GM06990 (cell line): ENCODE data around the gene PTPRD.

Source experiments
- DNase-seq: peaks from one replicate; pipeline ENCODE4 v3.0.0-alpha.2; 2011; ENCODE audit not compliant: insufficient read length; ENCODE audit errors: extremely low read depth
- H3K27me3 ChIP-seq: replicated peaks from 2 replicates; pipeline ENCODE4 v1.6.0; 2011; ENCODE audit warnings: low read length; ENCODE audit not compliant: control insufficient read depth, insufficient read depth
- H3K36me3 ChIP-seq: 2 replicates; pipeline ENCODE4 v1.5.1; 2011; ENCODE audit warnings: low read length; ENCODE audit not compliant: control insufficient read depth, insufficient read depth
- H3K4me3 ChIP-seq: replicated peaks from 2 replicates; pipeline ENCODE4 v1.5.1; 2011; ENCODE audit warnings: low read depth, mild to moderate bottlenecking, control low read depth, low read length
- CTCF ChIP-seq: IDR thresholded peaks from 2 replicates; pipeline ENCODE4 v1.5.1; 2011; ENCODE audit warnings: low read length, control low read depth, mild to moderate bottlenecking, inconsistent platforms; ENCODE audit not compliant: insufficient read depth, poor library complexity, severe bottlenecking

Gene PTPRD

GRCh38 chr9:10274988-10275387 is 337.8 kb downstream of the PTPRD start:
- Histone ChIP-seq H3K4me3 (no peak overlapping the region), H3K27me3 (no peaks in the 10 kb centered on the region), H3K36me3 (no peaks in the 10 kb centered on the region)
- no peak for DNase-seq
- no peak for TF ChIP-seq CTCF

- DNase-seq: no peak
Measured at GRCh38 chr9:10274175-10274574, 338.6 kb downstream of the PTPRD start.

GRCh38 chr9:10272830-10273229 is 340.0 kb downstream of the PTPRD start:
- DNase-seq: no peak
- Histone ChIP-seq H3K36me3 (no peaks in the 10 kb centered on the region), H3K27me3 (no peaks in the 10 kb centered on the region), H3K4me3 (no peak overlapping the region)
- TF ChIP-seq CTCF: no peak

More at GRCh38 chr9:10274175-10274574, 338.6 kb downstream of the PTPRD start:
- no peaks in the 10 kb centered on the region for H3K36me3 ChIP-seq
- no peak overlapping the region for H3K4me3 ChIP-seq
- H3K27me3 ChIP-seq: no peaks in the 10 kb centered on the region
- no peak for TF ChIP-seq CTCF

GRCh38 chr9:10268531-10269485 is 344.0 kb downstream of the PTPRD start:
- Histone ChIP-seq H3K36me3 (no peaks in the 10 kb centered on the region), H3K27me3 (no peaks in the 10 kb centered on the region), H3K4me3 (no peak overlapping the region)
- DNase-seq: no peak
- TF ChIP-seq CTCF: peak; percentile 46

GRCh38 chr9:10265153-10265631 is 347.6 kb downstream of the PTPRD start:
- no peak for DNase-seq
- Histone ChIP-seq H3K4me3 (no peak overlapping the region), H3K27me3 (no peaks in the 10 kb centered on the region), H3K36me3 (no peaks in the 10 kb centered on the region)
- no peak for TF ChIP-seq CTCF

- Histone ChIP-seq H3K36me3 (no peaks in the 10 kb centered on the region), H3K27me3 (no peaks in the 10 kb centered on the region), H3K4me3 (no peak overlapping the region)
- no peak for TF ChIP-seq CTCF
- DNase-seq: no peak
Measured at GRCh38 chr9:10260501-10260900, 352.3 kb downstream of the PTPRD start.
